Smooth muscle cell (in vitro differentiated cells): Measurements from ENCODE around the gene CYB5R2. TPM values are rescaled to one million over a fixed set of nuclear protein-coding genes. Genes with fewer than 3 reads are reported as not detected.

Experiments
- DNase-seq: peaks from one replicate; lab custom pipeline; 2025; ENCODE audit not compliant: unreplicated experiment; lab: John Stamatoyannopoulos, UW
- H2AFZ ChIP-seq: fragments of 200-600 bp; sonication (generic); 2 replicates; pipeline ENCODE4 v1.6.0; 2016; ENCODE audit warnings: antibody characterized with exemption, low read depth, mild to moderate bottlenecking
- H3F3A ChIP-seq: fragments of 200-600 bp; sonication (generic); 2 replicates; pipeline ENCODE4 v1.6.0; 2017; ENCODE audit warnings: antibody characterized with exemption, low read depth
- H3K27ac ChIP-seq: fragments of 200-600 bp; sonication (generic); 2 replicates; pipeline ENCODE4 v1.5.1; 2016; ENCODE audit warnings: low read depth, mild to moderate bottlenecking
- H3K27me3 ChIP-seq: fragments of 200-600 bp; sonication (generic); 2 replicates; pipeline ENCODE4 v1.6.1; 2016; ENCODE audit warnings: low read depth, mild to moderate bottlenecking
- H3K36me3 ChIP-seq: fragments of 200-600 bp; sonication (generic); 2 replicates; pipeline ENCODE4 v1.5.1; 2016; ENCODE audit warnings: low read depth
- H3K4me1 ChIP-seq: fragments of 200-600 bp; sonication (generic); 2 replicates; pipeline ENCODE4 v1.5.1; 2016; ENCODE audit warnings: low read depth
- H3K4me2 ChIP-seq: fragments of 200-600 bp; sonication (generic); 2 replicates; pipeline ENCODE4 v1.6.0; 2016; ENCODE audit warnings: mild to moderate bottlenecking
- H3K4me3 ChIP-seq: fragments of 200-600 bp; sonication (generic); 2 replicates; pipeline ENCODE4 v1.5.1; 2016; ENCODE audit warnings: mild to moderate bottlenecking
- H3K79me2 ChIP-seq: fragments of 200-600 bp; sonication (generic); 2 replicates; pipeline ENCODE4 v1.6.0; 2016; ENCODE audit warnings: low read depth, mild to moderate bottlenecking
- H3K9ac ChIP-seq: fragments of 200-600 bp; sonication (generic); 2 replicates; pipeline ENCODE4 v1.6.0; 2016; ENCODE audit warnings: low read depth
- H3K9me3 ChIP-seq: fragments of 200-600 bp; sonication (generic); replicated peaks from 2 replicates; pipeline ENCODE4 v1.5.1; 2016; ENCODE audit warnings: low read depth
- H4K20me1 ChIP-seq: fragments of 200-600 bp; sonication (generic); 2 replicates; pipeline ENCODE4 v1.6.0; 2016; ENCODE audit warnings: low read depth
- WGBS: methylation state at CpG from one replicate; pipeline ENCODE4 v1.1.7; 2016; ENCODE audit warnings: low lambda C conversion rate; 5-methylcytosine and 5-hydroxymethylcytosine counted together
- polyA plus RNA-seq: library from polyadenylated mRNA; unstranded; fragments of >200 nt; fragmentation: Nextera tagmentation; extraction: Ambion mirVana; gene quantifications from 2 replicates; pipeline ENCODE4 v1.2.1, GENCODE V29; 2016
- total RNA-seq: library from RNA; depleted of rRNA; stranded (reverse); fragments of >200 nt; gene quantifications from 2 replicates; pipeline ENCODE4 v1.2.3, GENCODE V29; 2014
- TF ChIP-seq, protein P1 (sequence below): fragments of 200-600 bp; sonication (generic); IDR thresholded peaks from 2 replicates; pipeline ENCODE4 v1.5.1; 2017; ENCODE audit warnings: borderline replicate concordance, mild to moderate bottlenecking, antibody characterized with exemption; ENCODE audit not compliant: insufficient read depth, poor library complexity, severe bottlenecking

CYB5R2 gene
- total and polyA plus RNA-seq, 2 experiments from 2014 or later, result 32.4 to 45.1 TPM

DNA sequence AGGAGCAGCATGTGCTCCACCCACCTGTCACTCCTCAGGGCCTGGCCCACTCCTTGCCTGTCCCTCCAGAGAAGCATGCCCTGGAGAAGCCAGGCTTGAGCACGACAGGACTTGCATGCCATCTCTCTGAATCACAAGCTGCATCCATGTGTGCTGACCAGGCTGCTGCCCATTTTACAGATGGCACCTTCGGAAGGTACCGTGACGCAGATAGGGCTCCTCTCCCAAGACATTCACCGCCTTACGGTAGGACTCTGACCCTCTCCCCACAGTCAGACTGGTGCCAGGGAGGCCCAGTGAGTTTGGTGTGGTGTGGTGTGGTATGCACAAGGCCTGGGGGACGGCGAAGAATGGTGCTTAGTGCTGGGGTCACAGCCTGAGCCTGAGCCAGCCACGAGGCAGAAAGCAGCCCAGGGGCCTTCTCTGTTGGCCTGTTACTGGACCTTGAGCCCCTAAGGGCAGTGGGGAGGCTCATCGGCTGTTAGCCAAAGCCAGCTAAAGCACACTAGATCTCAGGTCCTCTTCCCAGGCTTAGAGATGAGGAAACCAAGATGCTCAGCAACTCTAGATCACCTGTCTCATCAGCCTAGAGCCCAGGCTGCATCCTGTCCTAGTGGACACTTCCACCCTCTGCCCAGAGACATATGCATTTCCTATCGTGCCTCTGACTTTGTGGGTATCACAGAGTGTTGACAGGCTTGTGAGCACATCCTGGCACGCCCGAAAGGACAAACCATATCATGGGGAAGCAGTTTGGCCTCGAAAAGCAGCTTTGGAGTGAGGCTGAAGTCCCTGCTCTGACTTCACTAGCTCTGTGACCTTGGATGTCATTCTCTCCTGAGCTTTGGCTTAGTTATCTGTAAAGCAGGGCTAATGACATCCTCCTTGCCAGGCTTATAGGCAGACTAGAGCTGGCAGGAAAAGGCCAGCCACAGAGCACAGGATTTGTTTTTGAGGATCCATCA, 17.8 kb downstream of the CYB5R2 start:
- no peak overlapping the region for H2AFZ ChIP-seq
- H3K9ac ChIP-seq, result no peak overlapping the region
- no peak for DNase-seq
- no peaks in the 10 kb centered on the region for H4K20me1 ChIP-seq
- H3K79me2 ChIP-seq, result no peaks in the 10 kb centered on the region
- no peaks in the 10 kb centered on the region for H3K36me3 ChIP-seq
- no peak overlapping the region for H3K27ac ChIP-seq
- 90% methylated on average over 14 of the region's 14 CpGs for WGBS
- no peaks in the 10 kb centered on the region for H3K9me3 ChIP-seq
- no peak overlapping the region for H3K4me2 ChIP-seq
- H3K4me3 ChIP-seq, result no peak overlapping the region
- no peaks in the 10 kb centered on the region for H3K4me1 ChIP-seq
- TF ChIP-seq, protein P1, sequence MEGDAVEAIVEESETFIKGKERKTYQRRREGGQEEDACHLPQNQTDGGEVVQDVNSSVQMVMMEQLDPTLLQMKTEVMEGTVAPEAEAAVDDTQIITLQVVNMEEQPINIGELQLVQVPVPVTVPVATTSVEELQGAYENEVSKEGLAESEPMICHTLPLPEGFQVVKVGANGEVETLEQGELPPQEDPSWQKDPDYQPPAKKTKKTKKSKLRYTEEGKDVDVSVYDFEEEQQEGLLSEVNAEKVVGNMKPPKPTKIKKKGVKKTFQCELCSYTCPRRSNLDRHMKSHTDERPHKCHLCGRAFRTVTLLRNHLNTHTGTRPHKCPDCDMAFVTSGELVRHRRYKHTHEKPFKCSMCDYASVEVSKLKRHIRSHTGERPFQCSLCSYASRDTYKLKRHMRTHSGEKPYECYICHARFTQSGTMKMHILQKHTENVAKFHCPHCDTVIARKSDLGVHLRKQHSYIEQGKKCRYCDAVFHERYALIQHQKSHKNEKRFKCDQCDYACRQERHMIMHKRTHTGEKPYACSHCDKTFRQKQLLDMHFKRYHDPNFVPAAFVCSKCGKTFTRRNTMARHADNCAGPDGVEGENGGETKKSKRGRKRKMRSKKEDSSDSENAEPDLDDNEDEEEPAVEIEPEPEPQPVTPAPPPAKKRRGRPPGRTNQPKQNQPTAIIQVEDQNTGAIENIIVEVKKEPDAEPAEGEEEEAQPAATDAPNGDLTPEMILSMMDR, result no peak
- H3K27me3 ChIP-seq, result no peaks in the 10 kb centered on the region
- no peaks in the 10 kb centered on the region for H3F3A ChIP-seq

DNA sequence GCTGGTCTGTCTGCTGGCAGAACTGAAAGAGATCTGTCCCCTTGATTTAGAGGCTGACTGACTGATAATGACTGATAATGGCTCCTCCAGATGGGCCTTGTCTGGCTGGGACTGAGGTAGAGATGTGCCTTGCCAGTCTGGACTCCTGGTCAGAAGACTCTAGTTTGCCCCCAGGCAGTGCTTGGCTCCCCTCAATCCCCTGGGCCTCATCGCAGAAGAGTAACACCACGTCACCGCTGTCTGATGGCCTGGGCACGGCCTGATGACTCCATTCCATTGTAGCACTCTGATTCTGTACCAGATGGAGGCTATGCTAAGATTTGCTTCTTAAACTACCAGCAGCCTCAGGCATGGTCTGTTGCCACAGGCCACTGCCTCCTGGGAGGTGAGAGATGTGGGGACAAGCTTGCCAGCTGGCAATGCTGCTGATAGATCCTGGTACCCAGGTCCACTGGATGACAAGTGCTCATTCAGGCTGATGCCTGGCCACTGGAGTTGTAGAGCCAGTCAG, 19.1 kb downstream of the CYB5R2 start:
- WGBS, result 69% methylated on average over 4 of the region's 4 CpGs
- TF ChIP-seq, protein P1, result no peak
- H3K4me1 ChIP-seq, result no peaks in the 10 kb centered on the region
- H3K27ac ChIP-seq, result no peak overlapping the region
- no peaks in the 10 kb centered on the region for H3K36me3 ChIP-seq
- no peak overlapping the region for H3K4me2 ChIP-seq
- H2AFZ ChIP-seq, result no peak overlapping the region
- no peak for DNase-seq
- H4K20me1 ChIP-seq, result no peaks in the 10 kb centered on the region
- no peaks in the 10 kb centered on the region for H3F3A ChIP-seq
- H3K4me3 ChIP-seq, result no peak overlapping the region
- no peaks in the 10 kb centered on the region for H3K27me3 ChIP-seq
- H3K9ac ChIP-seq, result no peak overlapping the region
- no peaks in the 10 kb centered on the region for H3K9me3 ChIP-seq
- H3K79me2 ChIP-seq, result no peaks in the 10 kb centered on the region

DNA sequence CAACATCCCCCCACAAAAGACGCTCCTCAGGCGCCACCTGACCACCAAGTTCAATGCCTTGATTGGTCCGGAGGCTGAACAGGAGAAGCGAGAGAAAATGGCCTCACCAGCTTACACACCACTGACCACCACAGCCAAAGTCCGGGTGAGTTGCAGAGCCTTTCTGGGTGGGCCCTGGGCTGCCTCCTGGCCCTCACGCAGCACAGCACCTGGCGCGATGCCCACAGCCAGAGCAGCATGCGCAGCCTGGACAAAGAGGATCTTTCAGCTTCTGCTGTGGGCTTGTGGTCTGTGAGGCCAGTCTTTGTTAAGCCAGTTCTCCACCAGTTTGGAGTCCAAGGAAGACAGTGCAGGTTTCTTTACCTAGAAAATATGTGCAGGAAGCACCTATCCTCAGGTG, 21.6 kb downstream of the CYB5R2 start:
- Histone ChIP-seq H3K27ac (no peak overlapping the region), H3K4me3 (no peak overlapping the region), H3F3A (no peaks in the 10 kb centered on the region), H3K36me3 (no peaks in the 10 kb centered on the region), H4K20me1 (no peaks in the 10 kb centered on the region), H3K9ac (no peak overlapping the region), H3K4me2 (no peak overlapping the region), H3K9me3 (no peaks in the 10 kb centered on the region), H3K27me3 (no peaks in the 10 kb centered on the region), H3K4me1 (no peaks in the 10 kb centered on the region), H2AFZ (no peak overlapping the region), H3K79me2 (no peaks in the 10 kb centered on the region)
- 97% methylated on average over 9 of the region's 9 CpGs for WGBS
- DNase-seq, result no peak
- TF ChIP-seq, protein P1, result no peak

DNA sequence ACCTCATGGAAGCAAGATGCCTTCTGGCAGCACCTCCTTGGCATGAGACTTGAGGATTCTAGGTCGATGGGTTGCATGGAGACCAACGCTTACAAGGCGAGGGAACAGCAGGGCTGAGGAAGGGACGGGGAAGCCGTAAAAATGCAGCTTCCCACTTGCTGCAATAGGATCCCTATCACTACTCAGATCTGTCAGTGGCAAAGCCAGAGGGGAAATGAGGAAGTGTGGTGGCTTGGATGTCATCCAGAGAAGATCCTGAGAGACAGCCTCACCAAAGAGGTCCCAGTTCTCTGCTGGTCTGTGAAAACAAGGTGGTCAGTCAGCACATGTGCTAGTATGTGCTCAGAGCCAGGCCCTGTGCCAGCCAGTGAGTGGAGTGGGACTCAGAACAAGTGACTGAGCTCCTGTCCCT, 22.2 kb downstream of the CYB5R2 start:
- Histone ChIP-seq H3K36me3 (no peaks in the 10 kb centered on the region), H3K4me2 (no peak overlapping the region), H3K4me1 (no peaks in the 10 kb centered on the region), H3K27ac (no peak overlapping the region), H3F3A (no peaks in the 10 kb centered on the region), H3K79me2 (no peaks in the 10 kb centered on the region), H3K9ac (no peak overlapping the region), H2AFZ (no peak overlapping the region), H3K9me3 (no peaks in the 10 kb centered on the region), H3K4me3 (no peak overlapping the region), H3K27me3 (no peaks in the 10 kb centered on the region), H4K20me1 (no peaks in the 10 kb centered on the region)
- TF ChIP-seq, protein P1, result no peak
- no peak for DNase-seq
- 84% methylated on average over 5 of the region's 5 CpGs for WGBS
